ENCODE results near the gene ETV6.
A peak's percentile ranks its signal among the peaks of the same experiment; 100 is the strongest.
"Not testable (repeated sequence)": the region's sequence is repeated elsewhere in the genome, so short reads cannot be mapped to it uniquely, and the experiment has no call there.

The ETV6 gene

GRCh38 chr12:11649413-11650285 is at the start of gene ETV6:
TSS of gene ETV6 (plus strand) at chr12:11649674. CDS start at chr12:11650128, 454 bp downstream.
- peak; percentile 87 for DNase-seq

- no peak for DNase-seq
These were observed 49.3 kb upstream of the ETV6 start for GRCh38 chr12:11600199-11600598.

- no peak for DNase-seq
These were observed 47.8 kb upstream of the ETV6 start for GRCh38 chr12:11601647-11602046.

- no peak for DNase-seq
These were observed 42.0 kb upstream of the ETV6 start for GRCh38 chr12:11607313-11608081.

- DNase-seq = no peak
These were observed 40.4 kb upstream of the ETV6 start for GRCh38 chr12:11609045-11609444.

GRCh38 chr12:11615481-11615880 is 34.0 kb upstream of the ETV6 start:
- no peak for DNase-seq

GRCh38 chr12:11618046-11618445 is 31.4 kb upstream of the ETV6 start:
- DNase-seq = no peak

GRCh38 chr12:11621797-11622423 is 27.6 kb upstream of the ETV6 start:
- no peak for DNase-seq

GRCh38 chr12:11622876-11623281 is 26.6 kb upstream of the ETV6 start:
- DNase-seq = no peak

GRCh38 chr12:11623382-11623781 is 26.1 kb upstream of the ETV6 start:
- no peak for DNase-seq

- DNase-seq = no peak
These were observed 25.4 kb upstream of the ETV6 start for GRCh38 chr12:11624116-11624515.

- DNase-seq = not testable (repeated sequence)
These were observed 21.8 kb upstream of the ETV6 start for GRCh38 chr12:11627709-11628108.

GRCh38 chr12:11628353-11628752 is 21.1 kb upstream of the ETV6 start:
- no peak for DNase-seq

GRCh38 chr12:11630046-11630706 is 19.3 kb upstream of the ETV6 start:
- DNase-seq = peak; percentile 90

GRCh38 chr12:11631288-11631687 is 18.2 kb upstream of the ETV6 start:
- DNase-seq = no peak

GRCh38 chr12:11631881-11632280 is 17.6 kb upstream of the ETV6 start:
- not testable (repeated sequence) for DNase-seq

GRCh38 chr12:11633968-11634367 is 15.5 kb upstream of the ETV6 start:
- no peak for DNase-seq

GRCh38 chr12:11635341-11635740 is 14.1 kb upstream of the ETV6 start:
- DNase-seq = no peak

GRCh38 chr12:11638315-11638916 is 11.1 kb upstream of the ETV6 start:
- no peak for DNase-seq

GRCh38 chr12:11639454-11639853 is 10.0 kb upstream of the ETV6 start:
- DNase-seq = no peak

GRCh38 chr12:11641522-11641921 is 8.0 kb upstream of the ETV6 start:
- no peak for DNase-seq

- no peak for DNase-seq
These were observed 6.7 kb upstream of the ETV6 start for GRCh38 chr12:11642785-11643184.

GRCh38 chr12:11645391-11645790 is 4.1 kb upstream of the ETV6 start:
- no peak for DNase-seq
